Amniotic epithelial cell (primary cell): ENCODE data around the gene ZNF746.
"Not testable (repeated sequence)": the region's sequence is repeated elsewhere in the genome, so short reads cannot be mapped to it uniquely, and the experiment has no call there.

Source experiments
- DNase-seq: peaks from one replicate; pipeline ENCODE4 v3.0.0-alpha.2; 2010; ENCODE audit warnings: low read depth

ZNF746 gene

GRCh38 chr7:149459540-149460452, 37.8 kb downstream of the ZNF746 start:
- DNase-seq: peak; percentile 12

GRCh38 chr7:149459201-149459539, 38.4 kb downstream of the ZNF746 start:
- no peak for DNase-seq

- DNase-seq: no peak
Observed at GRCh38 chr7:149458235-149458634, 39.4 kb downstream of the ZNF746 start.

- DNase-seq: no peak
Observed at GRCh38 chr7:149457766-149458165, 39.8 kb downstream of the ZNF746 start.

GRCh38 chr7:149456506-149457421, 40.8 kb downstream of the ZNF746 start:
- DNase-seq: no peak

- DNase-seq: no peak
Observed at GRCh38 chr7:149455175-149455950, 42.2 kb downstream of the ZNF746 start.

- no peak for DNase-seq
Observed at GRCh38 chr7:149454750-149455149, 42.9 kb downstream of the ZNF746 start.

GRCh38 chr7:149454006-149454405, 43.6 kb downstream of the ZNF746 start:
- DNase-seq: no peak

- DNase-seq: no peak
Observed at GRCh38 chr7:149450821-149451220, 46.8 kb downstream of the ZNF746 start.

GRCh38 chr7:149449897-149450296, 47.7 kb downstream of the ZNF746 start:
- DNase-seq: no peak

GRCh38 chr7:149448961-149449360, 48.6 kb downstream of the ZNF746 start:
- DNase-seq: no peak

GRCh38 chr7:149446026-149446425, 51.6 kb downstream of the ZNF746 start:
- not testable (repeated sequence) for DNase-seq

- no peak for DNase-seq
Observed at GRCh38 chr7:149444287-149444686, 53.3 kb downstream of the ZNF746 start.

GRCh38 chr7:149443523-149443922, 54.1 kb downstream of the ZNF746 start:
- DNase-seq: no peak

GRCh38 chr7:149442924-149443323, 54.7 kb downstream of the ZNF746 start:
- DNase-seq: no peak

GRCh38 chr7:149440222-149440621, 57.4 kb downstream of the ZNF746 start:
- DNase-seq: no peak

GRCh38 chr7:149436358-149436757, 61.3 kb downstream of the ZNF746 start:
- DNase-seq: no peak

GRCh38 chr7:149433124-149433523, 64.5 kb downstream of the ZNF746 start:
- DNase-seq: no peak

GRCh38 chr7:149432121-149432691, 65.4 kb downstream of the ZNF746 start:
- DNase-seq: no peak

GRCh38 chr7:149431486-149432120, 66.0 kb downstream of the ZNF746 start:
- DNase-seq: no peak

- DNase-seq: no peak
Observed at GRCh38 chr7:149430192-149430591, 67.4 kb downstream of the ZNF746 start.
